Right atrium auricular region (tissue), 2 donors: Measurements from ENCODE around the gene MAPK4. TPM values are rescaled to one million over a fixed set of nuclear protein-coding genes. Genes with fewer than 3 reads are reported as not detected.

Experiments
- DNase-seq: peaks from one replicate; pipeline ENCODE4 v3.0.0-alpha.2; 2019; ENCODE audit warnings: low spot score
- H3K27ac ChIP-seq, 2 donors: fragments of 200-600 bp; sonication (generic); 1 replicate in 1 of 2; 2 replicates in 1 of 2; pipeline ENCODE4 v1.5.1; 2016 to 2019
- H3K27me3 ChIP-seq, 2 donors: fragments of 200-600 bp; sonication (generic); one replicate each; pipeline versions ENCODE4 v1.5.1 to v1.6.0; 2017 to 2019
- H3K36me3 ChIP-seq: fragments of 200-600 bp; sonication (generic); one replicate; pipeline ENCODE4 v1.5.1; 2016
- H3K4me1 ChIP-seq, 2 donors: fragments of 200-600 bp; sonication (generic); one replicate each; pipeline versions ENCODE4 v1.5.1 to v1.6.0; 2017 to 2019
- H3K4me3 ChIP-seq, 2 donors: fragments of 200-600 bp; sonication (generic); 1 replicate in 1 of 2; 2 replicates in 1 of 2; pipeline ENCODE4 v1.5.1; 2017 to 2019; ENCODE audit warnings: mild to moderate bottlenecking in 1 of 2, moderate library complexity in 1 of 2
- H3K9me3 ChIP-seq, 2 donors: fragments of 200-600 bp; sonication (generic); one replicate each; pipeline ENCODE4 v1.5.1; 2019
- CTCF ChIP-seq, 2 donors: fragments of 200-600 bp; sonication (generic); IDR thresholded peaks; one replicate each; pipeline ENCODE4 v1.5.1; 2019; ENCODE audit warnings: antibody characterized with exemption in 2 of 2
- total RNA-seq, 2 donors: library from RNA; depleted of rRNA; stranded (reverse); fragments of >200 nt; gene quantifications; one replicate each; pipeline ENCODE4 v1.1.0, GENCODE V29; 2016

MAPK4 gene
- total RNA-seq, 2 donors from 2014 or later, result 17.9 to 101 TPM

- TF ChIP-seq CTCF (IDR thresholded peaks at IDR 0.05), result no peak
- peak; percentile 30 for DNase-seq
- Histone ChIP-seq H3K9me3 (peaks cover 0 to 3% of the 10 kb centered on the region in 2 donors), H3K36me3 (no peaks in the 10 kb centered on the region), H3K4me3 (no peak overlapping the region), H3K27ac (no peak overlapping the region), H3K27me3 (no peaks in the 10 kb centered on the region), H3K4me1 (peaks cover 0 to 4% of the 10 kb centered on the region in 2 donors)
These were observed 191.6 kb downstream of the MAPK4 start for GRCh38 chr18:50751490-50751889.

- Histone ChIP-seq H3K4me1 (peaks cover 0 to 4% of the 10 kb centered on the region in 2 donors), H3K4me3 (no peak overlapping the region), H3K27me3 (no peaks in the 10 kb centered on the region), H3K36me3 (no peaks in the 10 kb centered on the region), H3K27ac (no peak overlapping the region), H3K9me3 (peaks cover 0 to 3% of the 10 kb centered on the region in 2 donors)
- TF ChIP-seq CTCF (IDR thresholded peaks at IDR 0.05), result no peak
- no peak for DNase-seq
These were observed 192.1 kb downstream of the MAPK4 start for GRCh38 chr18:50751947-50752346.

- H3K4me3 ChIP-seq, result no peak overlapping the region
- no peaks in the 10 kb centered on the region for H3K9me3 ChIP-seq
- no peak for DNase-seq
- no peak for TF ChIP-seq CTCF (IDR thresholded peaks at IDR 0.05)
- no peaks in the 10 kb centered on the region for H3K27me3 ChIP-seq
- no peak overlapping the region for H3K27ac ChIP-seq
- H3K4me1 ChIP-seq, result peaks cover 0 to 4% of the 10 kb centered on the region in 2 donors
- no peaks in the 10 kb centered on the region for H3K36me3 ChIP-seq
These were observed 193.4 kb downstream of the MAPK4 start for GRCh38 chr18:50753311-50753710.

- Histone ChIP-seq H3K27ac (no peak overlapping the region), H3K27me3 (no peaks in the 10 kb centered on the region), H3K4me1 (no peaks in the 10 kb centered on the region), H3K36me3 (no peaks in the 10 kb centered on the region), H3K4me3 (no peak overlapping the region), H3K9me3 (no peaks in the 10 kb centered on the region)
- no peak for TF ChIP-seq CTCF (IDR thresholded peaks at IDR 0.05)
- no peak for DNase-seq
These were observed 194.4 kb downstream of the MAPK4 start for GRCh38 chr18:50754297-50754696.

- DNase-seq, result no peak
- Histone ChIP-seq H3K4me1 (no peaks in the 10 kb centered on the region), H3K4me3 (no peak overlapping the region), H3K27ac (no peak overlapping the region), H3K9me3 (no peaks in the 10 kb centered on the region), H3K27me3 (no peaks in the 10 kb centered on the region), H3K36me3 (no peaks in the 10 kb centered on the region)
- no peak for TF ChIP-seq CTCF (IDR thresholded peaks at IDR 0.05)
These were observed 197.5 kb downstream of the MAPK4 start for GRCh38 chr18:50757358-50757757.

GRCh38 chr18:50769463-50769862 is 209.6 kb downstream of the MAPK4 start:
- no peaks in the 10 kb centered on the region for H3K36me3 ChIP-seq
- no peak overlapping the region for H3K27ac ChIP-seq
- DNase-seq, result no peak
- no peaks in the 10 kb centered on the region for H3K4me1 ChIP-seq
- H3K4me3 ChIP-seq, result no peak overlapping the region
- H3K9me3 ChIP-seq, result peaks cover 0 to 28% of the 10 kb centered on the region in 2 donors
- H3K27me3 ChIP-seq, result no peaks in the 10 kb centered on the region
- no peak for TF ChIP-seq CTCF (IDR thresholded peaks at IDR 0.05)
